HEK293 (cell line): ENCODE data around the gene TBC1D14.

ENCODE experiments used
- KLF9 ChIP-seq: fragments of 450-650 bp; formaldehyde crosslinking; IDR thresholded peaks from 2 replicates; pipeline ENCODE4 v1.5.1; 2016; ENCODE audit warnings: missing biosample characterization, missing genetic modification characterization, low read depth
- ZBTB17 ChIP-seq: fragments of 450-650 bp; formaldehyde crosslinking; IDR thresholded peaks from 2 replicates; pipeline ENCODE4 v1.5.1; 2016; ENCODE audit warnings: missing biosample characterization, missing genetic modification characterization
- ZBTB21 ChIP-seq: fragments of 450-650 bp; formaldehyde crosslinking; IDR thresholded peaks from 2 replicates; pipeline ENCODE4 v1.5.1; 2017; ENCODE audit warnings: missing biosample characterization, missing genetic modification characterization
- ZBTB6 ChIP-seq: fragments of 450-650 bp; formaldehyde crosslinking; IDR thresholded peaks from 2 replicates; pipeline ENCODE4 v1.5.1; 2017; ENCODE audit warnings: missing biosample characterization, missing genetic modification characterization
- ZNF132 ChIP-seq: fragments of 450-650 bp; formaldehyde crosslinking; IDR thresholded peaks from 2 replicates; pipeline ENCODE4 v1.5.1; 2017; ENCODE audit warnings: missing biosample characterization, missing genetic modification characterization, borderline replicate concordance
- ZNF175 ChIP-seq: fragments of 450-650 bp; formaldehyde crosslinking; IDR thresholded peaks from 2 replicates; pipeline ENCODE4 v1.5.1; 2016; ENCODE audit warnings: missing biosample characterization, missing genetic modification characterization
- ZNF274 ChIP-seq, 2 experiments: fragments of 200-500 bp in 1 of 2; fragments of 450-650 bp in 1 of 2; sonication (Bioruptor generic) in 1 of 2; formaldehyde crosslinking in 1 of 2; IDR thresholded peaks; 2 replicates each; pipeline versions ENCODE4 v1.5.1 to v1.6.1; 2014 to 2016; ENCODE audit warnings: borderline replicate concordance in 1 of 2, inconsistent platforms in 1 of 2, low read length in 1 of 2, missing biosample characterization in 1 of 2, missing genetic modification characterization in 1 of 2
- ZNF280D ChIP-seq: fragments of 450-650 bp; formaldehyde crosslinking; IDR thresholded peaks from 2 replicates; pipeline ENCODE4 v1.5.1; 2016; ENCODE audit warnings: missing biosample characterization, missing genetic modification characterization
- ZNF501 ChIP-seq: fragments of 450-650 bp; formaldehyde crosslinking; IDR thresholded peaks from 2 replicates; pipeline ENCODE4 v1.5.1; 2016; ENCODE audit warnings: missing biosample characterization, missing genetic modification characterization
- ZNF521 ChIP-seq: fragments of 450-650 bp; formaldehyde crosslinking; IDR thresholded peaks from 2 replicates; pipeline ENCODE4 v1.5.1; 2017; ENCODE audit warnings: missing biosample characterization, mild to moderate bottlenecking, missing genetic modification characterization
- TF ChIP-seq, protein P1 (sequence below): fragments of 450-650 bp; formaldehyde crosslinking; IDR thresholded peaks from 2 replicates; pipeline ENCODE4 v1.5.1; 2016; ENCODE audit warnings: missing biosample characterization, missing genetic modification characterization
- TF ChIP-seq, protein P2 (sequence below): fragments of 450-650 bp; formaldehyde crosslinking; IDR thresholded peaks from 2 replicates; pipeline ENCODE4 v1.5.1; 2016; ENCODE audit warnings: missing biosample characterization, missing genetic modification characterization

DNA sequence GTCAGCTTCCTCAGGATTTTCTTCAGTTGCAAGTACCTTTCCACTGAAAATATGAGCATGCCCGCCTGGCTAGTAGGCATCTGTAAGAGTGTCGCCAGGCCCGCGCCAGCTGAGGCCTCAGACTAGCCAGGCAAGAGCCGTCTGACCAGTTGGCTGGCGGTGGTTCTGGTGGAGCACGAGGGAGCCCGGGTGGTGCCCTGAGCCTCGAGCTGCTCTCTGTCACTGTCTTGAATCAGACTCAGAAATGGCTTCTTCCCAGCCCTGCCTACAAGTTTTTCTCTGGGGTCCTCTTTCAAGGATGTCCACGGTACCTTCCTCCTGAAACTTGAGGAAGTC lies 146.3 kb downstream of the TBC1D14 start:
- TF ChIP-seq, protein P1, sequence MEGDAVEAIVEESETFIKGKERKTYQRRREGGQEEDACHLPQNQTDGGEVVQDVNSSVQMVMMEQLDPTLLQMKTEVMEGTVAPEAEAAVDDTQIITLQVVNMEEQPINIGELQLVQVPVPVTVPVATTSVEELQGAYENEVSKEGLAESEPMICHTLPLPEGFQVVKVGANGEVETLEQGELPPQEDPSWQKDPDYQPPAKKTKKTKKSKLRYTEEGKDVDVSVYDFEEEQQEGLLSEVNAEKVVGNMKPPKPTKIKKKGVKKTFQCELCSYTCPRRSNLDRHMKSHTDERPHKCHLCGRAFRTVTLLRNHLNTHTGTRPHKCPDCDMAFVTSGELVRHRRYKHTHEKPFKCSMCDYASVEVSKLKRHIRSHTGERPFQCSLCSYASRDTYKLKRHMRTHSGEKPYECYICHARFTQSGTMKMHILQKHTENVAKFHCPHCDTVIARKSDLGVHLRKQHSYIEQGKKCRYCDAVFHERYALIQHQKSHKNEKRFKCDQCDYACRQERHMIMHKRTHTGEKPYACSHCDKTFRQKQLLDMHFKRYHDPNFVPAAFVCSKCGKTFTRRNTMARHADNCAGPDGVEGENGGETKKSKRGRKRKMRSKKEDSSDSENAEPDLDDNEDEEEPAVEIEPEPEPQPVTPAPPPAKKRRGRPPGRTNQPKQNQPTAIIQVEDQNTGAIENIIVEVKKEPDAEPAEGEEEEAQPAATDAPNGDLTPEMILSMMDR, result no peak
- TF ChIP-seq ZNF521 (tag by site-specific recombination) (no peak), ZNF274 (IDR thresholded peaks at IDR 0.05; ENCODE audit: low read length) (no peak), ZNF274 (tag by site-specific recombination; IDR thresholded peaks at IDR 0.05; ENCODE audit: borderline replicate concordance) (no peak), ZBTB17 (tag by site-specific recombination) (no peak), ZNF501 (tag by site-specific recombination) (no peak), ZNF132 (tag by site-specific recombination) (no peak), ZNF280D (tag by site-specific recombination) (no peak), KLF9 (tag by site-specific recombination) (no peak), ZBTB6 (tag by site-specific recombination) (no peak), ZBTB21 (tag by site-specific recombination) (no peak), ZNF175 (tag by site-specific recombination) (no peak)
- TF ChIP-seq, protein P2, sequence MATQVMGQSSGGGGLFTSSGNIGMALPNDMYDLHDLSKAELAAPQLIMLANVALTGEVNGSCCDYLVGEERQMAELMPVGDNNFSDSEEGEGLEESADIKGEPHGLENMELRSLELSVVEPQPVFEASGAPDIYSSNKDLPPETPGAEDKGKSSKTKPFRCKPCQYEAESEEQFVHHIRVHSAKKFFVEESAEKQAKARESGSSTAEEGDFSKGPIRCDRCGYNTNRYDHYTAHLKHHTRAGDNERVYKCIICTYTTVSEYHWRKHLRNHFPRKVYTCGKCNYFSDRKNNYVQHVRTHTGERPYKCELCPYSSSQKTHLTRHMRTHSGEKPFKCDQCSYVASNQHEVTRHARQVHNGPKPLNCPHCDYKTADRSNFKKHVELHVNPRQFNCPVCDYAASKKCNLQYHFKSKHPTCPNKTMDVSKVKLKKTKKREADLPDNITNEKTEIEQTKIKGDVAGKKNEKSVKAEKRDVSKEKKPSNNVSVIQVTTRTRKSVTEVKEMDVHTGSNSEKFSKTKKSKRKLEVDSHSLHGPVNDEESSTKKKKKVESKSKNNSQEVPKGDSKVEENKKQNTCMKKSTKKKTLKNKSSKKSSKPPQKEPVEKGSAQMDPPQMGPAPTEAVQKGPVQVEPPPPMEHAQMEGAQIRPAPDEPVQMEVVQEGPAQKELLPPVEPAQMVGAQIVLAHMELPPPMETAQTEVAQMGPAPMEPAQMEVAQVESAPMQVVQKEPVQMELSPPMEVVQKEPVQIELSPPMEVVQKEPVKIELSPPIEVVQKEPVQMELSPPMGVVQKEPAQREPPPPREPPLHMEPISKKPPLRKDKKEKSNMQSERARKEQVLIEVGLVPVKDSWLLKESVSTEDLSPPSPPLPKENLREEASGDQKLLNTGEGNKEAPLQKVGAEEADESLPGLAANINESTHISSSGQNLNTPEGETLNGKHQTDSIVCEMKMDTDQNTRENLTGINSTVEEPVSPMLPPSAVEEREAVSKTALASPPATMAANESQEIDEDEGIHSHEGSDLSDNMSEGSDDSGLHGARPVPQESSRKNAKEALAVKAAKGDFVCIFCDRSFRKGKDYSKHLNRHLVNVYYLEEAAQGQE (tag by site-specific recombination), result no peak
